ENCODE data around the gene RSPO3.

DNA sequence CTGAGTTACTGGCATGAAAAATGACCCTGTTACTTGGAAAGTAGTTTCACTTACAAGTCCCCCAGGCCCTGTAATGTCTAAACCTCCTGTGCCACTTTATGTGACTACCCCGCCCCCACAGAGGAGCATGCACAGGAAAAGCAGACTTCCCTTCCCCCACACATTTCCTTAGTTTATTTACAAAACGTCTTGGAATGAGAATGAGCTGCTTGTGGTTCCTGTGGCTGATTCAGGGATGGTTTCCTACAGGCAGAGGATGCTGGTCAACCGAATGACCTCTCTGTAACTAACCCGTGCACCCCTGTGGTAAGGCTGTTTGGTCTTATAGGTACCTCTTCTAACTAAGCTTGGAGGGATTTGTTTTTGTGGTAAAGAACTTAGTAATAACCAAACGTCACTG is 28.5 kb downstream of the RSPO3 start:
- no peak for TF ChIP-seq CTCF (IDR thresholded peaks at IDR 0.05)
- TF ChIP-seq POLR2A (IDR thresholded peaks at IDR 0.05): no peak

All from thyroid gland (tissue), 4 donors.